Measurements from ENCODE around the gene TOPAZ1. TPM values are rescaled to one million over a fixed set of nuclear protein-coding genes. Genes with fewer than 3 reads are reported as not detected.

The TOPAZ1 gene
- total and polyA plus RNA-seq, 2 donors: not detected

DNA sequence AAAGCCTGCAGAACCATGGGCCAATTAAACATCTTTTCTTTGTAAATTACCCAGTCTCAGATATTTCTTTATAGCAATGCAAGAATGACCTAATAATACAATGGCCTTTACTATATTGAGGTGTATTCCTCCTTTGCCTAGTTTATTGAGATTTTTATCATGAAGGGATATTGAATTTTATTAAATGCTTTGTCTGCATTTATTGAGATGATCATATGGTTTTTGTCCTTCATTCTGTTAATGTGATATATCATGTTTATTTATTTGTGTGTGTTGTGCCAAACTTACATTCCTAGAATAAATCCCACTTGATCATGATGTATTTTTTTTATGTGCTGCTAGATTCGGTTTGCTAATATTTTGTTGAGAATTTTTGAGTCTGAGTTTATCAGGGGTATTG lies 36.2 kb downstream of the TOPAZ1 start:
- 65% methylated on average over 1 of the region's 1 CpG for WGBS
- H3K36me3 ChIP-seq (ENCODE audit: insufficient read depth): peaks cover 1% of the 10 kb centered on the region
- DNase-seq (ENCODE audit: extremely low spot score): no peak
- H3K27ac ChIP-seq (ENCODE audit: low read depth): no peak overlapping the region
- H3K4me3 ChIP-seq (ENCODE audit: low read depth, low read length): no peak overlapping the region
- no peaks in the 10 kb centered on the region for H3K4me1 ChIP-seq (ENCODE audit: insufficient read depth)

GRCh38 chr3:44280077-44280476 lies 38.4 kb downstream of the TOPAZ1 start:
- Histone ChIP-seq H3K4me1 (ENCODE audit: insufficient read depth) (no peaks in the 10 kb centered on the region), H3K4me3 (ENCODE audit: low read depth, low read length) (no peak overlapping the region), H3K27ac (ENCODE audit: low read depth) (no peak overlapping the region), H3K36me3 (ENCODE audit: insufficient read depth) (peaks cover 1% of the 10 kb centered on the region)
- DNase-seq (ENCODE audit: extremely low spot score): no peak
- 87% methylated on average over 3 of the region's 3 CpGs for WGBS

GRCh38 chr3:44280631-44281030 lies 38.9 kb downstream of the TOPAZ1 start:
- Histone ChIP-seq H3K4me3 (ENCODE audit: low read depth, low read length) (no peak overlapping the region), H3K4me1 (ENCODE audit: insufficient read depth) (no peaks in the 10 kb centered on the region), H3K36me3 (ENCODE audit: insufficient read depth) (peaks cover 1% of the 10 kb centered on the region), H3K27ac (ENCODE audit: low read depth) (no peak overlapping the region)
- DNase-seq (ENCODE audit: extremely low spot score): no peak
- 79% methylated on average over 2 of the region's 2 CpGs for WGBS

DNA sequence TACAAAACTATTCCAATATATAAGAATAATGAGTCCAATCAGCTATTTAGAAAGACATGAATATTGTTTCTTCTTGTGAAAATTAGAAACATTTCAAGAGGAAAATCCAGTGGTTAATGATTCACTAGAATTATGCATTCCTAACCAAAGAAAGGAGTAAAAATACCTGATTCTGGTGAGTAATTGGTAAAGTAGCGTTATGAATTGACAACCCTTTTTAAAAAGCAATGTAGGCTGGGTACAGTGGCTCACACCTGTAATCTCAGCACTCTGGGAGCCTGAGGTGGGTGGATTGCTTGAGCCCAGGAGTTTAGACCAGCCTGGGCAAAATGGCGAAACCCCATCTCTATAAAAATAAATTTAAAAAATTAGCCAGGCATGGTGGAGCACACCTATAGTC lies 43.3 kb downstream of the TOPAZ1 start:
- Histone ChIP-seq H3K36me3 (ENCODE audit: insufficient read depth) (no peaks in the 10 kb centered on the region), H3K4me3 (ENCODE audit: low read depth, low read length) (no peak overlapping the region), H3K4me1 (ENCODE audit: insufficient read depth) (no peaks in the 10 kb centered on the region), H3K27ac (ENCODE audit: low read depth) (no peak overlapping the region)
- 91% methylated on average over 2 of the region's 2 CpGs for WGBS
- DNase-seq (ENCODE audit: extremely low spot score): no peak

GRCh38 chr3:44289882-44290462 lies 48.3 kb downstream of the TOPAZ1 start:
- H3K27ac ChIP-seq (ENCODE audit: low read depth): no peak overlapping the region
- no peak overlapping the region for H3K4me3 ChIP-seq (ENCODE audit: low read depth, low read length)
- H3K36me3 ChIP-seq (ENCODE audit: insufficient read depth): no peaks in the 10 kb centered on the region
- no peak for DNase-seq (ENCODE audit: extremely low spot score)
- no peaks in the 10 kb centered on the region for H3K4me1 ChIP-seq (ENCODE audit: insufficient read depth)
- WGBS: 63% methylated on average over 3 of the region's 3 CpGs

DNA sequence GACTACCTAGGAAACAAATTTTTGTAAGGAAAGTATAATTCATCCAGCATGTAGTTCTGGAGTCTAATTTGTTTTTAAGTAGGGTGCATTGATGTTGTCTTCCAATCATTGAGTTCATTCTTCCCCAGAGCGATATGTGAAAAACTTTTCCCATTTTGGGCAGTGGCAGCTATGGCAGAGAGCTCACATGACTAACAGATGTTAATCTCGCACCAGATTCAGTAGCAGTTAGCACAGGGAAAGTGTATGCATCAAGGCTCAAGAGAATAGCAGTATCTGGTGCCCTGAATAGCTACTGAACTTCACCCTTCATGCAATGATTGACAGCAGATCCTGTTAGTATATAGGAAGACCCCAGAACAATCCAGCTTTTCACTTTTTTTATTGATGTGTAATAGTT lies 50.6 kb downstream of the TOPAZ1 start:
- H3K4me1 ChIP-seq (ENCODE audit: insufficient read depth): no peaks in the 10 kb centered on the region
- 84% methylated on average over 2 of the region's 2 CpGs for WGBS
- DNase-seq (ENCODE audit: extremely low spot score): no peak
- no peak overlapping the region for H3K4me3 ChIP-seq (ENCODE audit: low read depth, low read length)
- H3K36me3 ChIP-seq (ENCODE audit: insufficient read depth): no peaks in the 10 kb centered on the region
- no peak overlapping the region for H3K27ac ChIP-seq (ENCODE audit: low read depth)

- Histone ChIP-seq H3K4me1 (ENCODE audit: insufficient read depth) (no peaks in the 10 kb centered on the region), H3K27ac (ENCODE audit: low read depth) (no peak overlapping the region), H3K4me3 (ENCODE audit: low read depth, low read length) (no peak overlapping the region), H3K36me3 (ENCODE audit: insufficient read depth) (no peaks in the 10 kb centered on the region)
- no peak for DNase-seq (ENCODE audit: extremely low spot score)
- 76% methylated on average over 1 of the region's 1 CpG for WGBS
Measured at GRCh38 chr3:44292947-44293346, 51.3 kb downstream of the TOPAZ1 start.

DNA sequence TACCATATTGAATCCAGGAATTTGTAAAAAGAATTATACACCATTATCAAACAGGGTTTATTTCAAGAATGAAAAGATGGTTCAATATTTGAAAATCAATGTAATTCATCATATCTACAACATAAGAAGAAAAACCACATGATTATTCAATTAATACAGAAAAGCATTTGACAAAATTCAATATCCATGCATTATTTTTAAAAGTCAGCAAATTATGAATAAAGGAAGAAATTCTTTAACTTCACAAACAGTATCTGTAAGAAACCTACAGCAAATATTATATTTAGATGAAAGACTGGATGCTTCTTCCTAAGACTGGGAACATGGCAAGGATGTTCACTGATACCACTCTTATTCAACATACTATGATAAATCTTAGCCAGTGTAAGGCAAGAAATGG lies 55.6 kb downstream of the TOPAZ1 start:
- H3K36me3 ChIP-seq (ENCODE audit: insufficient read depth): no peaks in the 10 kb centered on the region
- no peak overlapping the region for H3K4me3 ChIP-seq (ENCODE audit: low read depth, low read length)
- no peaks in the 10 kb centered on the region for H3K4me1 ChIP-seq (ENCODE audit: insufficient read depth)
- DNase-seq (ENCODE audit: extremely low spot score): no peak
- no peak overlapping the region for H3K27ac ChIP-seq (ENCODE audit: low read depth)

- H3K4me1 ChIP-seq (ENCODE audit: insufficient read depth): no peaks in the 10 kb centered on the region
- DNase-seq (ENCODE audit: extremely low spot score): no peak
- WGBS: 75% methylated on average over 3 of the region's 3 CpGs
- H3K36me3 ChIP-seq (ENCODE audit: insufficient read depth): no peaks in the 10 kb centered on the region
- no peak overlapping the region for H3K27ac ChIP-seq (ENCODE audit: low read depth)
- no peak overlapping the region for H3K4me3 ChIP-seq (ENCODE audit: low read depth, low read length)
Measured at GRCh38 chr3:44301746-44302145, 60.1 kb downstream of the TOPAZ1 start.

- H3K4me3 ChIP-seq (ENCODE audit: low read depth, low read length): no peak overlapping the region
- no peak for DNase-seq (ENCODE audit: extremely low spot score)
- H3K4me1 ChIP-seq (ENCODE audit: insufficient read depth): no peaks in the 10 kb centered on the region
- no peaks in the 10 kb centered on the region for H3K36me3 ChIP-seq (ENCODE audit: insufficient read depth)
- H3K27ac ChIP-seq (ENCODE audit: low read depth): no peak overlapping the region
Measured at GRCh38 chr3:44309500-44309899, 67.8 kb downstream of the TOPAZ1 start.

- H3K4me3 ChIP-seq (ENCODE audit: low read depth, low read length): no peak overlapping the region
- 51% methylated on average over 8 of the region's 8 CpGs for WGBS
- no peak for DNase-seq (ENCODE audit: extremely low spot score)
- no peak overlapping the region for H3K27ac ChIP-seq (ENCODE audit: low read depth)
- H3K4me1 ChIP-seq (ENCODE audit: insufficient read depth): no peaks in the 10 kb centered on the region
- no peaks in the 10 kb centered on the region for H3K36me3 ChIP-seq (ENCODE audit: insufficient read depth)
Measured at GRCh38 chr3:44318891-44319311, 77.2 kb downstream of the TOPAZ1 start.

GRCh38 chr3:44321335-44321734 lies 79.6 kb downstream of the TOPAZ1 start:
- Histone ChIP-seq H3K4me1 (ENCODE audit: insufficient read depth) (no peaks in the 10 kb centered on the region), H3K36me3 (ENCODE audit: insufficient read depth) (no peaks in the 10 kb centered on the region), H3K4me3 (ENCODE audit: low read depth, low read length) (no peak overlapping the region), H3K27ac (ENCODE audit: low read depth) (no peak overlapping the region)
- no peak for DNase-seq (ENCODE audit: extremely low spot score)
- WGBS: 50% methylated on average over 3 of the region's 3 CpGs

DNA sequence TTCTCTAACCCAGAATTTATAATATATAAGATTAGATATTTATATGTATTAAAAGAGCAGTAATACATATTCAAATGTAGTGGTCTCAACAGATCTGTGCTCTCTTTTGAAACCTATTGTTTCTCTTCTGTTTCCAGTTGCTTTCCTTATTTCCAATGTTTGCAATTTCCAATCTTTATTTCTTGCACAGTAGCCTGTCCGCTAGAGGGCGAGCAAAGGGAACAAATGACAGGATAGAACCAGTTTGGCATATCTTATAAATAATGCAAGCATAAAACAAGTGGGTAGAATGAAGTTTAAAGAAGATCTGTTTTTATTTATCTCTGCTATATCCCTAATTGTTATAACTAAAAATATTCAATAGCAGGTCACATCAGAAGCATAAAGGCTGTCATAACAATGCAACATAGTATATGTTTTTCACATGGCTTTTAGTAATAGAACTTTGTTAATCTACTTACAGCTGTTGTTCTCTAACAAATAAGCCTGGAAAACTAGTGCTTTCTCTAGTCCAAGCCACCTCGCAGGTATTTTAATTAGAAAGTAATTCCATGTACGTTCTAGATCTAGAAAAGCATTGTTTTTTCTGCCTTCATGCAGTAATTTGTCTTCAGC lies 81.8 kb downstream of the TOPAZ1 start:
- Histone ChIP-seq H3K27ac (ENCODE audit: low read depth) (no peak overlapping the region), H3K4me3 (ENCODE audit: low read depth, low read length) (no peak overlapping the region), H3K4me1 (ENCODE audit: insufficient read depth) (no peaks in the 10 kb centered on the region), H3K36me3 (ENCODE audit: insufficient read depth) (no peaks in the 10 kb centered on the region)
- peak; percentile 35 for DNase-seq (ENCODE audit: extremely low spot score)
- 8% methylated on average over 4 of the region's 4 CpGs for whole genome bisulfite sequencing

GRCh38 chr3:44324584-44324983 lies 82.9 kb downstream of the TOPAZ1 start:
- Histone ChIP-seq H3K4me3 (ENCODE audit: low read depth, low read length) (no peak overlapping the region), H3K27ac (ENCODE audit: low read depth) (no peak overlapping the region)

DNA sequence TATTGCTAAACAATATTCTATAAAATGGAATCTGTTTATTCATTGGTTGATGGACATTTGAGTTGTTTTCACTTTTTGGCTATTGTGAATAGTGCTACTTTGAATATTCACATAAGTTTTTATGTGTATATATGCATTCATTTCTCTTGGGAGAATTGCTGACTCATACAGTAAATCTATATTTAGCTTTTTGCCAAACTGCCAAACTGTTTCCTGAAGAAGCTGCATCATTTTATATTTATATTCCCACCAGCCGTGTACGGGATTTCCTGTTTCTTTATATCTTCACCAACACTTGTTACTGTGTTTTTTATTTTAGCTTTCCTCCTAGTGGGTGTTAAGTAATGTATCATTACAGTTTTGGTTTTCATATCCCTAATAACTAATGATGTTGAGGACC lies 84.3 kb downstream of the TOPAZ1 start:
- DNase-seq (ENCODE audit: extremely low spot score): no peak
- no peaks in the 10 kb centered on the region for H3K4me1 ChIP-seq (ENCODE audit: insufficient read depth)
- no peaks in the 10 kb centered on the region for H3K36me3 ChIP-seq (ENCODE audit: insufficient read depth)
- H3K27ac ChIP-seq (ENCODE audit: low read depth): no peak overlapping the region
- H3K4me3 ChIP-seq (ENCODE audit: low read depth, low read length): no peak overlapping the region
- 34% methylated on average over 2 of the region's 2 CpGs for WGBS

More at GRCh38 chr3:44324584-44324983, 82.9 kb downstream of the TOPAZ1 start:
- no peaks in the 10 kb centered on the region for H3K4me1 ChIP-seq (ENCODE audit: insufficient read depth)
- no peaks in the 10 kb centered on the region for H3K36me3 ChIP-seq (ENCODE audit: insufficient read depth)
- DNase-seq (ENCODE audit: extremely low spot score): no peak
